OCI-LY1 (cell line): ENCODE measurements around the gene SYT14.
"Not testable (repeated sequence)": the region's sequence is repeated elsewhere in the genome, so short reads cannot be mapped to it uniquely, and the experiment has no call there.

Source experiments
- H2AFZ ChIP-seq: fragments of 200-600 bp; sonication (generic), shearing (Covaris generic); 2 replicates; pipeline ENCODE4 v1.6.0; 2014; ENCODE audit warnings: antibody characterized with exemption, mild to moderate bottlenecking, low read length
- H3F3A ChIP-seq: fragments of 200-600 bp; sonication (generic), shearing (Covaris generic); 2 replicates; pipeline ENCODE4 v1.6.0; 2014; ENCODE audit warnings: mild to moderate bottlenecking, antibody characterized with exemption, low read length, moderate library complexity; ENCODE audit not compliant: insufficient read depth
- H3K27ac ChIP-seq: fragments of 200-600 bp; sonication (generic); 2 replicates; pipeline ENCODE4 v1.5.1; 2014; ENCODE audit warnings: low read length, mixed run types, mild to moderate bottlenecking, low read depth; ENCODE audit not compliant: poor library complexity, severe bottlenecking
- H3K27me3 ChIP-seq: fragments of 200-600 bp; sonication (generic); 2 replicates; pipeline ENCODE4 v1.6.0; 2014; ENCODE audit warnings: antibody characterized with exemption, mild to moderate bottlenecking, low read length, moderate library complexity; ENCODE audit not compliant: insufficient read depth
- H3K36me3 ChIP-seq: fragments of 200-600 bp; sonication (generic); 2 replicates; pipeline ENCODE4 v1.6.1; 2014; ENCODE audit warnings: mild to moderate bottlenecking, antibody characterized with exemption, low read length, moderate library complexity, mixed read lengths; ENCODE audit not compliant: insufficient read depth
- H3K4me1 ChIP-seq: fragments of 200-600 bp; sonication (generic); 2 replicates; pipeline ENCODE4 v1.5.1; 2014; ENCODE audit warnings: mild to moderate bottlenecking, low read length, moderate library complexity; ENCODE audit not compliant: insufficient read depth, severe bottlenecking
- H3K4me2 ChIP-seq: fragments of 200-600 bp; sonication (generic), shearing (Covaris generic); 2 replicates; pipeline ENCODE4 v1.6.1; 2014; ENCODE audit warnings: low read length
- H3K4me3 ChIP-seq: fragments of 200-600 bp; sonication (generic); 2 replicates; pipeline ENCODE4 v1.5.1; 2014; ENCODE audit warnings: low read length, low read depth, mild to moderate bottlenecking, mixed read lengths; ENCODE audit not compliant: poor library complexity, severe bottlenecking
- H3K79me2 ChIP-seq: fragments of 200-600 bp; shearing (Covaris generic); 2 replicates; pipeline ENCODE4 v1.6.1; 2016; ENCODE audit warnings: mixed run types, low read length, mixed read lengths; ENCODE audit not compliant: insufficient read depth
- H3K9ac ChIP-seq: fragments of 200-600 bp; sonication (generic), shearing (Covaris generic); 2 replicates; pipeline ENCODE4 v1.6.1; 2014; ENCODE audit warnings: mild to moderate bottlenecking, low read length, mixed read lengths
- H3K9me2 ChIP-seq: fragments of 200-600 bp; sonication (generic), shearing (Covaris generic); 2 replicates; pipeline ENCODE4 v1.6.1; 2014; ENCODE audit warnings: low read depth, mild to moderate bottlenecking, low read length, mixed read lengths
- H3K9me3 ChIP-seq: fragments of 200-600 bp; shearing (Covaris generic); 2 replicates; pipeline ENCODE4 v1.6.1; 2014; ENCODE audit warnings: low read length, mixed read lengths
- H4K20me1 ChIP-seq: fragments of 200-600 bp; sonication (generic), shearing (Covaris generic); 2 replicates; pipeline ENCODE4 v1.6.0; 2016; ENCODE audit warnings: mild to moderate bottlenecking, low read length; ENCODE audit not compliant: insufficient read depth
- EZH2 ChIP-seq: fragments of 200-600 bp; sonication (generic), shearing (Covaris generic); IDR thresholded peaks from 2 replicates; pipeline ENCODE4 v1.8.0; 2017; ENCODE audit warnings: borderline replicate concordance, mixed run types, mild to moderate bottlenecking, antibody characterized with exemption, low read length, moderate library complexity, mixed read lengths
- TF ChIP-seq, protein P1 (sequence below): fragments of 200-600 bp; sonication (generic), shearing (Covaris generic); IDR thresholded peaks from 2 replicates; pipeline ENCODE4 v1.5.1; 2017; ENCODE audit warnings: mild to moderate bottlenecking, antibody characterized with exemption, low read length, moderate library complexity, mixed read lengths

The SYT14 gene

DNA sequence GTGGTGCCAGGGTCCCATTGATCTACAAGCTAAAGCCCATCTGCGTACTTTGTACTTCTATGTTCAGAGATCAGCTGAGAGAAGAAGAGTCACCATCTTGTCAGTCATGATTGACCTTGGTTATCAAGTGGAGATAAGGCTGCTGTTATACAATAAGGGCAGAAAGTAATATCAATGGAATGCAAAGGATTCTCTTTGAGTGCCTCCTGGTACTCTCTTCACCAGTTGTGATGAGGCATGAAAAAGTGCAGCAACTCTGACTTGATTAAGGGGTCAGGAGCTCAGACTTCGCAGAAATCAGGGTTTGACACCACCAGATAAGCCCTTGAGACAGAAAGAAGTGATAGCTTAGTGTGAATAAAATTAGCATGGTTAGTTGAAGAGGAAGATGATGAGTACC, 25.7 kb upstream of the SYT14 start:
- TF ChIP-seq, protein P1, sequence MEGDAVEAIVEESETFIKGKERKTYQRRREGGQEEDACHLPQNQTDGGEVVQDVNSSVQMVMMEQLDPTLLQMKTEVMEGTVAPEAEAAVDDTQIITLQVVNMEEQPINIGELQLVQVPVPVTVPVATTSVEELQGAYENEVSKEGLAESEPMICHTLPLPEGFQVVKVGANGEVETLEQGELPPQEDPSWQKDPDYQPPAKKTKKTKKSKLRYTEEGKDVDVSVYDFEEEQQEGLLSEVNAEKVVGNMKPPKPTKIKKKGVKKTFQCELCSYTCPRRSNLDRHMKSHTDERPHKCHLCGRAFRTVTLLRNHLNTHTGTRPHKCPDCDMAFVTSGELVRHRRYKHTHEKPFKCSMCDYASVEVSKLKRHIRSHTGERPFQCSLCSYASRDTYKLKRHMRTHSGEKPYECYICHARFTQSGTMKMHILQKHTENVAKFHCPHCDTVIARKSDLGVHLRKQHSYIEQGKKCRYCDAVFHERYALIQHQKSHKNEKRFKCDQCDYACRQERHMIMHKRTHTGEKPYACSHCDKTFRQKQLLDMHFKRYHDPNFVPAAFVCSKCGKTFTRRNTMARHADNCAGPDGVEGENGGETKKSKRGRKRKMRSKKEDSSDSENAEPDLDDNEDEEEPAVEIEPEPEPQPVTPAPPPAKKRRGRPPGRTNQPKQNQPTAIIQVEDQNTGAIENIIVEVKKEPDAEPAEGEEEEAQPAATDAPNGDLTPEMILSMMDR: no peak
- no peak for TF ChIP-seq EZH2
- no peaks in the 10 kb centered on the region for H3K9me3 ChIP-seq
- H3F3A ChIP-seq: no peaks in the 10 kb centered on the region
- no peak overlapping the region for H3K4me2 ChIP-seq
- H3K9me2 ChIP-seq: no peaks in the 10 kb centered on the region
- no peak overlapping the region for H2AFZ ChIP-seq
- H3K4me3 ChIP-seq: no peak overlapping the region
- no peaks in the 10 kb centered on the region for H3K4me1 ChIP-seq
- H3K36me3 ChIP-seq: no peaks in the 10 kb centered on the region
- no peaks in the 10 kb centered on the region for H3K79me2 ChIP-seq
- no peak overlapping the region for H3K9ac ChIP-seq
- H3K27ac ChIP-seq: no peak overlapping the region
- H4K20me1 ChIP-seq: no peaks in the 10 kb centered on the region
- no peaks in the 10 kb centered on the region for H3K27me3 ChIP-seq

GRCh38 chr1:209919637-209920036, 18.4 kb upstream of the SYT14 start:
- H3K27ac ChIP-seq, H3K9ac ChIP-seq, H3F3A ChIP-seq, H3K79me2 ChIP-seq, H2AFZ ChIP-seq, H3K9me2 ChIP-seq, H4K20me1 ChIP-seq, H3K9me3 ChIP-seq, H3K4me3 ChIP-seq, H3K4me2 ChIP-seq, H3K4me1 ChIP-seq, H3K27me3 ChIP-seq, H3K36me3 ChIP-seq: not testable (repeated sequence)

- no peak overlapping the region for H2AFZ ChIP-seq
- H3K4me1 ChIP-seq: no peaks in the 10 kb centered on the region
- no peaks in the 10 kb centered on the region for H4K20me1 ChIP-seq
- H3K9me2 ChIP-seq: no peaks in the 10 kb centered on the region
- TF ChIP-seq, protein P1: no peak
- TF ChIP-seq EZH2: no peak
- H3K27me3 ChIP-seq: no peaks in the 10 kb centered on the region
- H3K27ac ChIP-seq: no peak overlapping the region
- H3K9me3 ChIP-seq: no peaks in the 10 kb centered on the region
- no peak overlapping the region for H3K9ac ChIP-seq
- H3K79me2 ChIP-seq: no peaks in the 10 kb centered on the region
- H3K36me3 ChIP-seq: no peaks in the 10 kb centered on the region
- no peak overlapping the region for H3K4me3 ChIP-seq
- H3F3A ChIP-seq: no peaks in the 10 kb centered on the region
- no peak overlapping the region for H3K4me2 ChIP-seq
Observed at GRCh38 chr1:209920844-209921243, 17.2 kb upstream of the SYT14 start.

DNA sequence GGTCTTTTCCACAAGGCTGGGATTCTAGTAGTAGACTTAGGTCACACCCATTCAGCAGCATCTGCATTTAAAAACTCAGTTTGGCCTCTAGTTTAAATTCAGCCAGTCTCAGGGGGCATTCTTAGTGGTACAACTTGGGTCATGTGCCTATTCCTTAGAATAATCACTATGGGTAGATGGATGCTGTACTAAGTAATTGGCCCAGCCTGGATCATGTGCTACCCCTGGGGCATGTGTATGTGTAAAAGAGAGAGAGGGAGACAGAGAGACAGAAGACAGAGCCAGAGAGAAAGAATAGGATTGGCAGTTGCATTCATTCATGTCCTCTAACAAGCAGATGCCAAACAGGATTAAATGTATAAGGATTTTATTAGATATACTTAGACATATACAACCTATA, 13.6 kb upstream of the SYT14 start:
- Histone ChIP-seq H3K9ac (no peak overlapping the region), H3K27me3 (no peaks in the 10 kb centered on the region), H3F3A (no peaks in the 10 kb centered on the region), H3K9me2 (no peaks in the 10 kb centered on the region), H3K9me3 (no peaks in the 10 kb centered on the region), H3K4me2 (no peak overlapping the region), H2AFZ (no peak overlapping the region), H4K20me1 (no peaks in the 10 kb centered on the region), H3K79me2 (no peaks in the 10 kb centered on the region), H3K36me3 (no peaks in the 10 kb centered on the region), H3K4me1 (no peaks in the 10 kb centered on the region), H3K27ac (no peak overlapping the region), H3K4me3 (no peak overlapping the region)
- TF ChIP-seq EZH2: no peak
- TF ChIP-seq, protein P1: no peak
